Prostate gland (tissue), 2 donors: Measurements from ENCODE around the gene DENND5A.

Experiments
- POLR2AphosphoS5 ChIP-seq: sonication (generic); formaldehyde crosslinking; IDR thresholded peaks from one replicate; pipeline ENCODE4 v1.6.1; 2017; ENCODE audit warnings: antibody characterized with exemption
- TF ChIP-seq, protein P1 (sequence below), 4 experiments: fragments of 200-600 bp in 2 of 4; fragments of 450-650 bp in 2 of 4; sonication (generic) in 2 of 4; IDR thresholded peaks; 1 replicate in 3 of 4; 2 replicates in 1 of 4; pipeline ENCODE4 v1.5.1; 2016 to 2019; ENCODE audit warnings: antibody characterized with exemption in 4 of 4, mild to moderate bottlenecking in 2 of 4, moderate library complexity in 2 of 4

DNA sequence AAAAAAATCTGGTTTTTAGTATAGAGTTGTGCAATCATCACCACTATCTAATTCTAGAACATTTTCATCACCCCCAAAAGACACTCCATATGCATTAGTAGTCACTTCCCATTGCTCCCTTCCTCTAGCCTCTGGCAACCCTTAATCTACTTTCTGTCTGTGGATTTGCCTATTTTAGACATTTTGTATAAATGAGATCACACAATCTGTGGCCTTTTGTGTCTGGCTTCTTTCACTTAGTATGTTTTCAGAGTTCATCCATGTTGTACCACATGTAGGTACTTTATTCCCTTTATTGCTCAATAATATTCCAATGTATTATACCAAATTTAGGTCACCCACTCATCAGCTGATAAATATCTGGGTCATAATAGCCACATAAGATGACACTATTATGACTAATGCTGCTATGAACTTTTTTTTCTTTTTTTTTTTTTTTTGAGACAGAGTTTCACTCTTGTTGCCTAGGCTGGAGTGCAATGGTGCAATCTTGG is 106.2 kb downstream of the DENND5A start:
- TF ChIP-seq, protein P1, sequence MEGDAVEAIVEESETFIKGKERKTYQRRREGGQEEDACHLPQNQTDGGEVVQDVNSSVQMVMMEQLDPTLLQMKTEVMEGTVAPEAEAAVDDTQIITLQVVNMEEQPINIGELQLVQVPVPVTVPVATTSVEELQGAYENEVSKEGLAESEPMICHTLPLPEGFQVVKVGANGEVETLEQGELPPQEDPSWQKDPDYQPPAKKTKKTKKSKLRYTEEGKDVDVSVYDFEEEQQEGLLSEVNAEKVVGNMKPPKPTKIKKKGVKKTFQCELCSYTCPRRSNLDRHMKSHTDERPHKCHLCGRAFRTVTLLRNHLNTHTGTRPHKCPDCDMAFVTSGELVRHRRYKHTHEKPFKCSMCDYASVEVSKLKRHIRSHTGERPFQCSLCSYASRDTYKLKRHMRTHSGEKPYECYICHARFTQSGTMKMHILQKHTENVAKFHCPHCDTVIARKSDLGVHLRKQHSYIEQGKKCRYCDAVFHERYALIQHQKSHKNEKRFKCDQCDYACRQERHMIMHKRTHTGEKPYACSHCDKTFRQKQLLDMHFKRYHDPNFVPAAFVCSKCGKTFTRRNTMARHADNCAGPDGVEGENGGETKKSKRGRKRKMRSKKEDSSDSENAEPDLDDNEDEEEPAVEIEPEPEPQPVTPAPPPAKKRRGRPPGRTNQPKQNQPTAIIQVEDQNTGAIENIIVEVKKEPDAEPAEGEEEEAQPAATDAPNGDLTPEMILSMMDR (IDR thresholded peaks at IDR 0.05), result no peak
- TF ChIP-seq POLR2AphosphoS5, result no peak
